Gastroesophageal sphincter (tissue), 3 donors: ENCODE data around the gene PSMC1.

Source experiments
- CTCF ChIP-seq, 4 experiments: fragments of 200-600 bp in 2 of 4; fragments of 450-650 bp in 2 of 4; sonication (generic) in 1 of 4; IDR thresholded peaks; one replicate each; pipeline ENCODE4 v1.5.1; 2017 to 2019; ENCODE audit warnings: antibody characterized with exemption in 4 of 4, mild to moderate bottlenecking in 2 of 4, moderate library complexity in 2 of 4
- EP300 ChIP-seq: sonication (generic); formaldehyde crosslinking; IDR thresholded peaks from one replicate; pipeline ENCODE4 v1.6.1; 2017; ENCODE audit warnings: antibody characterized with exemption, mild to moderate bottlenecking
- POLR2A ChIP-seq, 2 donors: fragments of 450-650 bp; IDR thresholded peaks; one replicate each; pipeline ENCODE4 v1.6.1; 2017; ENCODE audit warnings: antibody characterized with exemption in 2 of 2, mild to moderate bottlenecking in 2 of 2, moderate library complexity in 1 of 2
- POLR2AphosphoS5 ChIP-seq: sonication (generic); formaldehyde crosslinking; IDR thresholded peaks from one replicate; pipeline ENCODE4 v1.6.1; 2017; ENCODE audit warnings: antibody characterized with exemption

GRCh38 chr14:90303473-90303872 is 47.1 kb downstream of the PSMC1 start:
- TF ChIP-seq CTCF (IDR thresholded peaks at IDR 0.05) (no peak), POLR2AphosphoS5 (no peak), POLR2A (IDR thresholded peaks at IDR 0.05) (no peak), EP300 (no peak)
